ENCODE data around the gene TUBE1.
"Not testable (repeated sequence)": the region's sequence is repeated elsewhere in the genome, so short reads cannot be mapped to it uniquely, and the experiment has no call there.

The TUBE1 gene

GRCh38 chr6:112096901-112097300, 9.6 kb upstream of the TUBE1 start:
- Histone ChIP-seq H3K9me3 (ENCODE audit: control insufficient read depth, insufficient read depth, low read length) (no peaks in the 10 kb centered on the region), H3K9ac (ENCODE audit: low read depth, low read length) (no peak overlapping the region), H3K36me3 (ENCODE audit: insufficient read depth, low read length) (0 out of 2 replicates have a peak, but pooled peaks cover 3% of the 10 kb centered on the region), H3K4me1 (ENCODE audit: insufficient read depth, low read length) (peaks cover 28% of the 10 kb centered on the region)

- H3K36me3 ChIP-seq (ENCODE audit: insufficient read depth, low read length), result no peaks in the 10 kb centered on the region
- peak overlapping the region; percentile 64; the same call in 1 of the 2 replicates for H3K9ac ChIP-seq (ENCODE audit: low read depth, low read length)
- no peaks in the 10 kb centered on the region for H3K9me3 ChIP-seq (ENCODE audit: control insufficient read depth, insufficient read depth, low read length)
- no peaks in the 10 kb centered on the region for H3K4me1 ChIP-seq (ENCODE audit: insufficient read depth, low read length)
These were observed 634 bp upstream of the TUBE1 start for GRCh38 chr6:112087916-112088315.

GRCh38 chr6:112086744-112087135, 542 bp downstream of the TUBE1 start:
- H3K9me3 ChIP-seq (ENCODE audit: control insufficient read depth, insufficient read depth, low read length), result no peaks in the 10 kb centered on the region
- no peaks in the 10 kb centered on the region for H3K36me3 ChIP-seq (ENCODE audit: insufficient read depth, low read length)
- no peaks in the 10 kb centered on the region for H3K4me1 ChIP-seq (ENCODE audit: insufficient read depth, low read length)
- H3K9ac ChIP-seq (ENCODE audit: low read depth, low read length), result peak overlapping the region; percentile 64

- H3K9ac ChIP-seq (ENCODE audit: low read depth, low read length), result no peak overlapping the region
- no peaks in the 10 kb centered on the region for H3K4me1 ChIP-seq (ENCODE audit: insufficient read depth, low read length)
- H3K9me3 ChIP-seq (ENCODE audit: control insufficient read depth, insufficient read depth, low read length), result no peaks in the 10 kb centered on the region
- peaks cover 4% of the 10 kb centered on the region; the same call in 1 of the 2 replicates for H3K36me3 ChIP-seq (ENCODE audit: insufficient read depth, low read length)
These were observed 1.8 kb downstream of the TUBE1 start for GRCh38 chr6:112085286-112086065.

- Histone ChIP-seq H3K36me3 (ENCODE audit: insufficient read depth, low read length) (peaks cover 6% of the 10 kb centered on the region; the same call in 1 of the 2 replicates), H3K4me1 (ENCODE audit: insufficient read depth, low read length) (no peaks in the 10 kb centered on the region), H3K9me3 (ENCODE audit: control insufficient read depth, insufficient read depth, low read length) (no peaks in the 10 kb centered on the region), H3K9ac (ENCODE audit: low read depth, low read length) (no peak overlapping the region)
These were observed 5.7 kb downstream of the TUBE1 start for GRCh38 chr6:112081569-112081968.

GRCh38 chr6:112066606-112067005, 20.7 kb downstream of the TUBE1 start:
- H3K36me3 ChIP-seq (ENCODE audit: insufficient read depth, low read length), result no peaks in the 10 kb centered on the region
- H3K9me3 ChIP-seq (ENCODE audit: control insufficient read depth, insufficient read depth, low read length), result no peaks in the 10 kb centered on the region
- H3K4me1 ChIP-seq (ENCODE audit: insufficient read depth, low read length), result no peaks in the 10 kb centered on the region
- H3K9ac ChIP-seq (ENCODE audit: low read depth, low read length), result no peak overlapping the region

- Histone ChIP-seq H3K4me1 (ENCODE audit: insufficient read depth, low read length) (no peaks in the 10 kb centered on the region), H3K9me3 (ENCODE audit: control insufficient read depth, insufficient read depth, low read length) (no peaks in the 10 kb centered on the region), H3K36me3 (ENCODE audit: insufficient read depth, low read length) (no peaks in the 10 kb centered on the region), H3K9ac (ENCODE audit: low read depth, low read length) (no peak overlapping the region)
These were observed 21.8 kb downstream of the TUBE1 start for GRCh38 chr6:112065426-112065986.

- Histone ChIP-seq H3K36me3 (ENCODE audit: insufficient read depth, low read length) (no peaks in the 10 kb centered on the region), H3K9me3 (ENCODE audit: control insufficient read depth, insufficient read depth, low read length) (no peaks in the 10 kb centered on the region), H3K9ac (ENCODE audit: low read depth, low read length) (no peak overlapping the region), H3K4me1 (ENCODE audit: insufficient read depth, low read length) (no peaks in the 10 kb centered on the region)
These were observed 24.3 kb downstream of the TUBE1 start for GRCh38 chr6:112062966-112063365.

GRCh38 chr6:112061605-112062004, 25.7 kb downstream of the TUBE1 start:
- Histone ChIP-seq H3K9ac (ENCODE audit: low read depth, low read length) (no peak overlapping the region), H3K9me3 (ENCODE audit: control insufficient read depth, insufficient read depth, low read length) (no peaks in the 10 kb centered on the region), H3K36me3 (ENCODE audit: insufficient read depth, low read length) (no peaks in the 10 kb centered on the region), H3K4me1 (ENCODE audit: insufficient read depth, low read length) (no peaks in the 10 kb centered on the region)

GRCh38 chr6:112058243-112059032, 28.8 kb downstream of the TUBE1 start:
- Histone ChIP-seq H3K4me1 (ENCODE audit: insufficient read depth, low read length) (no peaks in the 10 kb centered on the region), H3K9me3 (ENCODE audit: control insufficient read depth, insufficient read depth, low read length) (no peaks in the 10 kb centered on the region), H3K36me3 (ENCODE audit: insufficient read depth, low read length) (no peaks in the 10 kb centered on the region), H3K9ac (ENCODE audit: low read depth, low read length) (no peak overlapping the region)

GRCh38 chr6:112054555-112055190, 32.6 kb downstream of the TUBE1 start:
- Histone ChIP-seq H3K36me3 (ENCODE audit: insufficient read depth, low read length) (no peaks in the 10 kb centered on the region), H3K9ac (ENCODE audit: low read depth, low read length) (no peak overlapping the region), H3K4me1 (ENCODE audit: insufficient read depth, low read length) (no peaks in the 10 kb centered on the region)

GRCh38 chr6:112054001-112054400, 33.3 kb downstream of the TUBE1 start, which contains the start of gene CCN6:
Gene CCN6 (plus strand): TSS chr6:112054104. CDS start chr6:112054358, 254 bp downstream.
- H3K36me3 ChIP-seq (ENCODE audit: insufficient read depth, low read length), result no peaks in the 10 kb centered on the region
- no peaks in the 10 kb centered on the region for H3K9me3 ChIP-seq (ENCODE audit: control insufficient read depth, insufficient read depth, low read length)
- H3K4me1 ChIP-seq (ENCODE audit: insufficient read depth, low read length), result no peaks in the 10 kb centered on the region
- no peak within 1 kb of the TSS for H3K9ac ChIP-seq (ENCODE audit: low read depth, low read length)

More at GRCh38 chr6:112054555-112055190, 32.6 kb downstream of the TUBE1 start:
- no peaks in the 10 kb centered on the region for H3K9me3 ChIP-seq (ENCODE audit: control insufficient read depth, insufficient read depth, low read length)

- H3K9me3 ChIP-seq (ENCODE audit: control insufficient read depth, insufficient read depth, low read length); H3K36me3 ChIP-seq (ENCODE audit: insufficient read depth, low read length); H3K4me1 ChIP-seq (ENCODE audit: insufficient read depth, low read length); H3K9ac ChIP-seq (ENCODE audit: low read depth, low read length): not testable (repeated sequence)
These were observed 36.0 kb downstream of the TUBE1 start for GRCh38 chr6:112051251-112051740.

- Histone ChIP-seq H3K36me3 (ENCODE audit: insufficient read depth, low read length) (no peaks in the 10 kb centered on the region), H3K9ac (ENCODE audit: low read depth, low read length) (no peak overlapping the region), H3K4me1 (ENCODE audit: insufficient read depth, low read length) (no peaks in the 10 kb centered on the region), H3K9me3 (ENCODE audit: control insufficient read depth, insufficient read depth, low read length) (no peaks in the 10 kb centered on the region)
These were observed 36.9 kb downstream of the TUBE1 start for GRCh38 chr6:112050429-112050828.

All from ES-I3 (cell line).